ENCODE results near the gene TAF1B.

TAF1B gene

GRCh38 chr2:9952856-9953503 lies 109.7 kb downstream of the TAF1B start:
- no peak overlapping the region for H3K4me3 ChIP-seq (ENCODE audit: low read depth, low read length)
- no peaks in the 10 kb centered on the region; the same call in 1 of the 2 replicates for H3K4me1 ChIP-seq (ENCODE audit: control insufficient read depth, insufficient read depth, low read length)
- H3K9me3 ChIP-seq (ENCODE audit: control insufficient read depth, insufficient read depth, low read length): no peaks in the 10 kb centered on the region
- H3K36me3 ChIP-seq (ENCODE audit: control insufficient read depth, insufficient read depth, low read length): no peaks in the 10 kb centered on the region
- no peak overlapping the region for H3K9ac ChIP-seq (ENCODE audit: low read depth, low read length)
- peaks cover 43% of the 10 kb centered on the region for H3K27me3 ChIP-seq (ENCODE audit: control insufficient read depth, insufficient read depth, low read length)
- H3K27ac ChIP-seq (ENCODE audit: low read depth, low read length): no peak overlapping the region

- Histone ChIP-seq H3K4me3 (ENCODE audit: low read depth, low read length) (no peak overlapping the region), H3K27me3 (ENCODE audit: control insufficient read depth, insufficient read depth, low read length) (peaks cover 43% of the 10 kb centered on the region), H3K36me3 (ENCODE audit: control insufficient read depth, insufficient read depth, low read length) (no peaks in the 10 kb centered on the region), H3K27ac (ENCODE audit: low read depth, low read length) (no peak overlapping the region), H3K9ac (ENCODE audit: low read depth, low read length) (no peak overlapping the region), H3K9me3 (ENCODE audit: control insufficient read depth, insufficient read depth, low read length) (no peaks in the 10 kb centered on the region), H3K4me1 (ENCODE audit: control insufficient read depth, insufficient read depth, low read length) (no peaks in the 10 kb centered on the region; the same call in 1 of the 2 replicates)
These were observed 110.9 kb downstream of the TAF1B start for GRCh38 chr2:9954136-9954535.

GRCh38 chr2:9958057-9958456 lies 114.8 kb downstream of the TAF1B start:
- Histone ChIP-seq H3K9me3 (ENCODE audit: control insufficient read depth, insufficient read depth, low read length) (no peaks in the 10 kb centered on the region), H3K4me1 (ENCODE audit: control insufficient read depth, insufficient read depth, low read length) (no peaks in the 10 kb centered on the region; the same call in 1 of the 2 replicates), H3K27ac (ENCODE audit: low read depth, low read length) (no peak overlapping the region), H3K27me3 (ENCODE audit: control insufficient read depth, insufficient read depth, low read length) (peaks cover 13% of the 10 kb centered on the region), H3K9ac (ENCODE audit: low read depth, low read length) (no peak overlapping the region), H3K4me3 (ENCODE audit: low read depth, low read length) (no peak overlapping the region), H3K36me3 (ENCODE audit: control insufficient read depth, insufficient read depth, low read length) (no peaks in the 10 kb centered on the region)

- no peak overlapping the region for H3K4me3 ChIP-seq (ENCODE audit: low read depth, low read length)
- H3K27ac ChIP-seq (ENCODE audit: low read depth, low read length): no peak overlapping the region
- no peaks in the 10 kb centered on the region for H3K9me3 ChIP-seq (ENCODE audit: control insufficient read depth, insufficient read depth, low read length)
- H3K36me3 ChIP-seq (ENCODE audit: control insufficient read depth, insufficient read depth, low read length): no peaks in the 10 kb centered on the region
- H3K4me1 ChIP-seq (ENCODE audit: control insufficient read depth, insufficient read depth, low read length): no peaks in the 10 kb centered on the region
- H3K9ac ChIP-seq (ENCODE audit: low read depth, low read length): no peak overlapping the region
- 0 out of 2 replicates have a peak, but pooled peaks cover 4% of the 10 kb centered on the region for H3K27me3 ChIP-seq (ENCODE audit: control insufficient read depth, insufficient read depth, low read length)
These were observed 116.0 kb downstream of the TAF1B start for GRCh38 chr2:9959262-9959661.

- Histone ChIP-seq H3K27me3 (ENCODE audit: control insufficient read depth, insufficient read depth, low read length) (no peaks in the 10 kb centered on the region), H3K9me3 (ENCODE audit: control insufficient read depth, insufficient read depth, low read length) (no peaks in the 10 kb centered on the region), H3K9ac (ENCODE audit: low read depth, low read length) (no peak overlapping the region), H3K36me3 (ENCODE audit: control insufficient read depth, insufficient read depth, low read length) (no peaks in the 10 kb centered on the region), H3K4me3 (ENCODE audit: low read depth, low read length) (no peak overlapping the region), H3K27ac (ENCODE audit: low read depth, low read length) (no peak overlapping the region), H3K4me1 (ENCODE audit: control insufficient read depth, insufficient read depth, low read length) (no peaks in the 10 kb centered on the region)
These were observed 117.7 kb downstream of the TAF1B start for GRCh38 chr2:9961013-9961412.

GRCh38 chr2:9964334-9964980 lies 121.2 kb downstream of the TAF1B start:
- Histone ChIP-seq H3K9ac (ENCODE audit: low read depth, low read length) (no peak overlapping the region), H3K4me3 (ENCODE audit: low read depth, low read length) (no peak overlapping the region), H3K36me3 (ENCODE audit: control insufficient read depth, insufficient read depth, low read length) (no peaks in the 10 kb centered on the region), H3K4me1 (ENCODE audit: control insufficient read depth, insufficient read depth, low read length) (no peaks in the 10 kb centered on the region), H3K9me3 (ENCODE audit: control insufficient read depth, insufficient read depth, low read length) (no peaks in the 10 kb centered on the region), H3K27me3 (ENCODE audit: control insufficient read depth, insufficient read depth, low read length) (no peaks in the 10 kb centered on the region), H3K27ac (ENCODE audit: low read depth, low read length) (no peak overlapping the region)

- H3K4me3 ChIP-seq (ENCODE audit: low read depth, low read length): no peak overlapping the region
- no peaks in the 10 kb centered on the region for H3K27me3 ChIP-seq (ENCODE audit: control insufficient read depth, insufficient read depth, low read length)
- no peaks in the 10 kb centered on the region for H3K4me1 ChIP-seq (ENCODE audit: control insufficient read depth, insufficient read depth, low read length)
- H3K9ac ChIP-seq (ENCODE audit: low read depth, low read length): no peak overlapping the region
- no peaks in the 10 kb centered on the region for H3K36me3 ChIP-seq (ENCODE audit: control insufficient read depth, insufficient read depth, low read length)
- H3K9me3 ChIP-seq (ENCODE audit: control insufficient read depth, insufficient read depth, low read length): no peaks in the 10 kb centered on the region
- H3K27ac ChIP-seq (ENCODE audit: low read depth, low read length): no peak overlapping the region
These were observed 122.0 kb downstream of the TAF1B start for GRCh38 chr2:9965119-9965822.

GRCh38 chr2:9966491-9967022 lies 123.3 kb downstream of the TAF1B start:
- H3K27me3 ChIP-seq (ENCODE audit: control insufficient read depth, insufficient read depth, low read length): no peaks in the 10 kb centered on the region
- no peak overlapping the region for H3K9ac ChIP-seq (ENCODE audit: low read depth, low read length)
- H3K9me3 ChIP-seq (ENCODE audit: control insufficient read depth, insufficient read depth, low read length): no peaks in the 10 kb centered on the region
- H3K27ac ChIP-seq (ENCODE audit: low read depth, low read length): no peak overlapping the region
- no peaks in the 10 kb centered on the region for H3K4me1 ChIP-seq (ENCODE audit: control insufficient read depth, insufficient read depth, low read length)
- no peaks in the 10 kb centered on the region for H3K36me3 ChIP-seq (ENCODE audit: control insufficient read depth, insufficient read depth, low read length)
- no peak overlapping the region for H3K4me3 ChIP-seq (ENCODE audit: low read depth, low read length)

GRCh38 chr2:9967053-9967775 lies 123.9 kb downstream of the TAF1B start:
- H3K4me1 ChIP-seq (ENCODE audit: control insufficient read depth, insufficient read depth, low read length): no peaks in the 10 kb centered on the region
- H3K9me3 ChIP-seq (ENCODE audit: control insufficient read depth, insufficient read depth, low read length): no peaks in the 10 kb centered on the region
- H3K27me3 ChIP-seq (ENCODE audit: control insufficient read depth, insufficient read depth, low read length): no peaks in the 10 kb centered on the region
- H3K36me3 ChIP-seq (ENCODE audit: control insufficient read depth, insufficient read depth, low read length): no peaks in the 10 kb centered on the region
- no peak overlapping the region for H3K4me3 ChIP-seq (ENCODE audit: low read depth, low read length)
- no peak overlapping the region for H3K9ac ChIP-seq (ENCODE audit: low read depth, low read length)
- H3K27ac ChIP-seq (ENCODE audit: low read depth, low read length): no peak overlapping the region

GRCh38 chr2:9968553-9969497 lies 125.6 kb downstream of the TAF1B start:
- no peak overlapping the region for H3K4me3 ChIP-seq (ENCODE audit: low read depth, low read length)
- no peaks in the 10 kb centered on the region for H3K27me3 ChIP-seq (ENCODE audit: control insufficient read depth, insufficient read depth, low read length)
- no peak overlapping the region for H3K27ac ChIP-seq (ENCODE audit: low read depth, low read length)
- H3K4me1 ChIP-seq (ENCODE audit: control insufficient read depth, insufficient read depth, low read length): no peaks in the 10 kb centered on the region
- no peaks in the 10 kb centered on the region for H3K9me3 ChIP-seq (ENCODE audit: control insufficient read depth, insufficient read depth, low read length)
- H3K36me3 ChIP-seq (ENCODE audit: control insufficient read depth, insufficient read depth, low read length): no peaks in the 10 kb centered on the region
- H3K9ac ChIP-seq (ENCODE audit: low read depth, low read length): no peak overlapping the region
